ENCODE measurements around the gene MUSTN1.

MUSTN1 gene

GRCh38 chr3:52849656-52850055 is 14.8 kb upstream of the MUSTN1 start:
- no peak for DNase-seq

GRCh38 chr3:52848617-52849016 is 13.8 kb upstream of the MUSTN1 start:
- peak; percentile 15 for DNase-seq

GRCh38 chr3:52847726-52848125 is 12.9 kb upstream of the MUSTN1 start:
- DNase-seq, result no peak

GRCh38 chr3:52847241-52847640 is 12.4 kb upstream of the MUSTN1 start:
- DNase-seq, result no peak

GRCh38 chr3:52846432-52846965 is 11.7 kb upstream of the MUSTN1 start:
- no peak for DNase-seq

GRCh38 chr3:52845691-52846431 is 11.0 kb upstream of the MUSTN1 start:
- DNase-seq, result no peak

- DNase-seq, result no peak
Observed at GRCh38 chr3:52845157-52845556, 10.3 kb upstream of the MUSTN1 start.

- no peak for DNase-seq
Observed at GRCh38 chr3:52844290-52844975, 9.6 kb upstream of the MUSTN1 start.

GRCh38 chr3:52843881-52844280 is 9.1 kb upstream of the MUSTN1 start:
- DNase-seq, result no peak

GRCh38 chr3:52843108-52843865 is 8.5 kb upstream of the MUSTN1 start:
- no peak for DNase-seq

- no peak for DNase-seq
Observed at GRCh38 chr3:52842424-52842823, 7.6 kb upstream of the MUSTN1 start.

- DNase-seq, result no peak
Observed at GRCh38 chr3:52841981-52842340, 7.1 kb upstream of the MUSTN1 start.

GRCh38 chr3:52841211-52841980 is 6.6 kb upstream of the MUSTN1 start:
- no peak for DNase-seq

GRCh38 chr3:52839892-52840545 is 5.2 kb upstream of the MUSTN1 start:
- DNase-seq, result no peak

- no peak for DNase-seq
Observed at GRCh38 chr3:52839268-52839575, 4.4 kb upstream of the MUSTN1 start.

- no peak for DNase-seq
Observed at GRCh38 chr3:52838561-52839267, 3.9 kb upstream of the MUSTN1 start.

GRCh38 chr3:52836986-52837385 is 2.2 kb upstream of the MUSTN1 start:
- DNase-seq, result no peak

- no peak for DNase-seq
Observed at GRCh38 chr3:52836471-52836845, 1.6 kb upstream of the MUSTN1 start.

GRCh38 chr3:52835766-52836470 is 1.1 kb upstream of the MUSTN1 start:
- DNase-seq, result no peak

- no peak for DNase-seq
Observed at GRCh38 chr3:52833202-52833601, 1.6 kb downstream of the MUSTN1 start.
